Stimulated activated CD4-positive, alpha-beta T cell treated with anti-CD3 and anti-CD28 coated beads, Interleukin-1b, Interleukin-23, amount 100 ng/mL, for 48 hours (primary cell): Measurements from ENCODE around the gene UGT2B7.
"Not testable (repeated sequence)": the region's sequence is repeated elsewhere in the genome, so short reads cannot be mapped to it uniquely, and the experiment has no call there.

Experiments
- DNase-seq: peaks from one replicate; pipeline ENCODE4 v3.0.0-alpha.2; 2020

UGT2B7 gene

DNA sequence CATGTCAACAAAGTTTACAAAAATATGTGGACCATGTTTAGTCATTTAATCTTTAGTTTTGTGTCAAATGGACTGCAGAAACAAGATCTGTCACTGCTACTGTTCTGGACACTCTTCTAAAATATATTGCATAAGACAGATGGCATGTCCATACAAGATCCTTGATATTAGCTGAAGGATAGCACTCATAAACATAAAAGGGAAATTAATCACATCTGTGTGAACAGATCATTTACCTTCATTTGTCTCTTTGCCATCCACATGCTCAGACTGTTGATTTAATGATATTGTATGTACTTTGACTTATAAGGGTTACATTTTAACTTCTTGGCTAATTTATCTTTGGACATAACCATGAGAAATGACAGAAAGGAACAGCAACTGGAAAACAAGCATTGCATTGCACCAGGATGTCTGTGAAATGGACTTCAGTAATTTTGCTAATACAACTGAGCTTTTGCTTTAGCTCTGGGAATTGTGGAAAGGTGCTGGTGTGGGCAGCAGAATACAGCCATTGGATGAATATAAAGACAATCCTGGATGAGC lies at the start of gene UGT2B7:
UGT2B7 (plus strand) TSS at position 364 of the 546 bp plus-strand sequence; CDS start at position 411, 47 bp downstream.
- DNase-seq: no peak

DNA sequence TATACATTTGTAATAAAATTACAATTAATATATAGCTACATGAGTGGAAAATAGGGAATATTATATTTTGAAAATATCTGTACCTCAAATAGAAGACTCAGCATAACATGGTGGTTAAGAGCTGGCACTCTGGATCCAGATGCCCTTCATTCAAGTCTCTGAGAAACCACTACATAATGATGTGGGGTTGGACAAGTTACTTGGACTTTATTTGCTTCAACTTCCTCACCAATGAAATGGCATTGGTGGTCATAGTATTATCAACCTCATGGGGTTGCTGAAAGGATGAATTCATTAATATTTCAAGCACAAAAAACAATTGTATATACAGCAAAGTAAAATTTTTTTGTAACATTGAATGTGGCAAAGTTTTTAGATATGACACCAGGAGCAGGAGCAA lies 46.4 kb upstream of the UGT2B7 start:
- DNase-seq: no peak

- not testable (repeated sequence) for DNase-seq
Observed at GRCh38 chr4:69050853-69051575, 45.3 kb upstream of the UGT2B7 start.

- DNase-seq: no peak
Observed at GRCh38 chr4:69051576-69051943, 44.7 kb upstream of the UGT2B7 start.

- DNase-seq: not testable (repeated sequence)
Observed at GRCh38 chr4:69053309-69053885, 42.9 kb upstream of the UGT2B7 start.

GRCh38 chr4:69054033-69054432 lies 42.2 kb upstream of the UGT2B7 start:
- DNase-seq: not testable (repeated sequence)

- DNase-seq: no peak
Observed at GRCh38 chr4:69054578-69055200, 41.6 kb upstream of the UGT2B7 start.

- no peak for DNase-seq
Observed at GRCh38 chr4:69056150-69056549, 40.1 kb upstream of the UGT2B7 start.

DNA sequence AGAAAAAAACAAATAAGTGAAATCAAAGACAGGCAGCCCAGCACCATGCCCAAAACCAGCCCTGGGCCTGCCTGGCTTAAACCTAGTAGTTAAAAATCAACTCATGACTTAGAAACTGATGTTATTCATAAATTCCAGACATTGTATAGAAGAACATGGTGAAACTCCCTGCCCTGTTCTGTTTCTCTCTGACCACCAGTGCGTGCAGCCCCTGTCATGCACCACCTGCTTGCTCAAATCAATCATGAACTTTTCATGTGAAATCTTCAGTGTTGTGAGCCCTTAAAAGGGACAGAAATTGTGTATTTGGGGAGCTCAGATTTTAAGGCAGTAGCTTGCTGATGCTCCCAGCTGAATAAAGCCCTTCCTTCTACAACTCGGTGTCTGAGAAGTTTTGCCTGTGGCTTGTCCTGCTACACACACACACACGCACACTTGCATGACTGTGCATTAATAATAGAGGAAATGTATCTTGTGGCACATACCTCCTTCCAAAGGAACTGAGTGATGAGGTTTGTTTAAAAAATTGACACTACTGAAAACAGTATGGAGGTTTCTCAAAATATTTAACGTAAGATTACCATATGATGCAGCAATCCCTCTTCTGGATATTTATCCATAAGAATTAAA lies 39.2 kb upstream of the UGT2B7 start:
- no peak for DNase-seq

- no peak for DNase-seq
Observed at GRCh38 chr4:69057620-69058409, 38.5 kb upstream of the UGT2B7 start.

DNA sequence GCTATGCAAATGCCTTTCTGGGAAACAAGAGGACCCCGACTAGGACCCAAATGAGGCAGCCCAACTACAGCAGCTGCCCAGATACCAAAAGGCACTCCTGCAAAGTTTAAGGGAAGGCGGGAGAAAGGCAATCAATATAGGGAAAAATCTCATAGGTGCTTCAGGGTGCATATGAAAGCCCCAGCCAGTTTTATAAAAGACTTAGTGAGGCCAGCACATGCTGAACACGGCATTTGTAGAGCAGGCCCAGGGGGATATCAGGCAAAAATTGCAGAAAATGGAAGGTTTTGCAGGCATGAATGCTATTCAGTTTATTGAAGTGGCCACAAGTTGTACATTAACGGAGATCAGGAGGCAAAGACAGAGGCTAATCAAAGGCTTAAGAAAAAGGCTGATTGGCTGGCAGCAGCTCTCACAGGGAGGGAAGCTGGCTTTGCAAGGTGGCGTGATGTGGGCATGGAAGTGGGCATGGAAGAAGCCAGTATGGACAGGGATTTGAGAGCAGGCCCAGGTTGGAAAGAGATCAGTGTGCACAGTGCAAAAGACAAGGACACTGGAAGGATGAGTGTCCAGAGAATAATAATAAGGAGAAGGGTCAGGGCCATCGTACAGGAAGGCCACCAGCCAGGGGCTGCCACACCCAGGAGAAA lies 37.7 kb upstream of the UGT2B7 start:
- no peak for DNase-seq

DNA sequence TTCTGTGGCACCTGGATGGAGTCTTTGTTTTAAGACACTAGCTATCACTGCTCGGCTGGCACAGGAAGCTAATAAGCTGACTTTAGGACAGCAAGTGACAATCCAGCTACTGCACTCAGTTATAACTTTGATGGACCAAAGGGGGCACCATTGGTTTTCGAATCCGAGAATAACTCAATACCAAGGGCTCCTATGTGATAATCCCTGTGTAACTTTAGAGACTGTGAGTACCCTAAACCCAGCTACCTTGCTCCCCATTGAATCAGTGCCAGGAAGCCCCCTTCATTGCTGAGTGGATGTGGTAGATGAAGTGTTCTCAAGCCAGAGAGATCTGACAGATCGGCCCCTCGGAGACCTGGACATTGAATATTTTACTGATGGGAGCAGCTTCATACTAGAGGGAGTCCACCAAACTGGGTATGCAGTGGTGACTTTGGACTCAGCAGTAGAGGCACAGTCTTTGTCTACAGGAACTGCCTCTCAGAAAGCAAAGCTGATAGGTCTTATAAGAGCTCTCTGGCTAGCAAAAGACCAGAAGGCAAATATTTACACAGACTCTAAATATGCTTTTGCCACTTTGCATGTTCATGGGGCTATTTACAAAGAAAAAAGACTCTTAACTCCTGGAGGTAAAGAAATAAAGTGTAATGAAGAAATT lies 35.5 kb upstream of the UGT2B7 start:
- DNase-seq: no peak

DNA sequence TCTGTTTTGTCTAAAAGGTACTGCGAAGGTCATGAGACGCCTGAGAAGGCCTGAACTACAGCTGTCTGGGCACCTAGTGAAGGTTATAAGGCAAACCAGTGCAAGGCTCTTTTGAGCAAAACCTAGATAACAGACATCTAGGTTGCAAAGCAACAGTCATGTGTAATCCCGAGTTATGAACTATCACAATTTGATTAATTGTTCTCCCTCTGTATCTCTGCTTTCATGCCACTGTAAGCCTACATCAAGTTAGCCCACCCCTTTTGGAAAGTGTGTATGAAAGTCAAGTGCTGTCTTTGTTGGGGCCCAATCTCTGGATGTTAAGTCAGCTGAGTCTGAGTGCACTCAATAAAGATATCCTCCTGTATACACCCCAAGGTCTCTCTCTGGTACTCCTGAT lies 31.9 kb upstream of the UGT2B7 start:
- no peak for DNase-seq

- DNase-seq: no peak
Observed at GRCh38 chr4:69066945-69067344, 29.3 kb upstream of the UGT2B7 start.

DNA sequence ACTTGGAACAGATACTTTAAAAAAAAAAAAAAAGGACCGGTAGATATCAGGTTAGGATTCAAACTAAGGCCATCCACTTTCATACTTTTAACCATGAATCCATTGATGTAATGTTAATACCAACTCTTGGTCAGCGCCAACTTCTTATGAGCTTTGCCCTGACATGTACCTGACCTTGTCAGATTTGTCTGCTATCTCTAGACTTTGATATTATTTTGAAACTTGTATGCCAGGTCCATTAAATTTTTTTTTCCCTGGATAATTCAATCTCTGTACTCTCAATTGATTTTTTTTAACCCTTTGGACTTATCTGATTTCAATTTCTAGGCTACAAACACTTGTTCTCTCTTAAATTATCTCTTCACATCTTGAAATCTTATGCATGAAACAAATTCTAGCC lies 27.2 kb upstream of the UGT2B7 start:
- no peak for DNase-seq

- DNase-seq: no peak
Observed at GRCh38 chr4:69070590-69070989, 25.7 kb upstream of the UGT2B7 start.

GRCh38 chr4:69071286-69071685 lies 25.0 kb upstream of the UGT2B7 start:
- DNase-seq: no peak

GRCh38 chr4:69073375-69073774 lies 22.9 kb upstream of the UGT2B7 start:
- no peak for DNase-seq

GRCh38 chr4:69075061-69075792 lies 21.0 kb upstream of the UGT2B7 start:
- no peak for DNase-seq

- DNase-seq: no peak
Observed at GRCh38 chr4:69078852-69079251, 17.4 kb upstream of the UGT2B7 start.

DNA sequence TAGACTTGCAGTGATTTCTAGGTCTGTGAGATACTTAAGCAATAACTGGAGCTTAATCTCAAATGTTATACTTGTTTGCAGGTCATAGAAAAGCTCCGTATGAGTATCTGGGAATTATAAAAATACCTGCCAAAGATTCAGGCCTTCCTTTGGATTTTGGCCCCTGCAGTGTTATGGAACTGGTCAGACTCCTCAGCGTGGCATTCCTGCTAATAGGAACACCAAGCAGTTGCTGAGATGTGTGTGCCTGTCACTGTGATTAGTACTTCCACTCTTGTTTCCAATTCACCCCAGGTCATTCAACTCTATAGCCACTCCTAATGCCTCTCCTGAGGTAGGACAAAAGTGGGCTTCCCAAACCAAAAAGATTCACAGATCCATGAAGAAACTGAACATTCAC lies 7.8 kb upstream of the UGT2B7 start:
- DNase-seq: no peak
